Activated naive CD4-positive, alpha-beta T cell treated with Interleukin-2 at 50 U/mL for 16 hours (primary cell): ENCODE measurements around the gene OR8D1.

Experiments used
- DNase-seq: peaks from one replicate; pipeline ENCODE4 v3.0.0-alpha.2; 2020

OR8D1 gene

GRCh38 chr11:124313849-124314248 lies at the start of gene OR8D1:
OR8D1 (minus strand) TSS chr11:124313949; CDS start chr11:124310766, 3,183 bp downstream.
- DNase-seq, result no peak

- no peak for DNase-seq
These were observed 45.8 kb upstream of the OR8D1 start for GRCh38 chr11:124359566-124359965.

GRCh38 chr11:124346311-124346955 lies 32.7 kb upstream of the OR8D1 start:
- no peak for DNase-seq

- DNase-seq, result no peak
These were observed 30.6 kb upstream of the OR8D1 start for GRCh38 chr11:124344346-124344745.

GRCh38 chr11:124340142-124340447 lies 26.3 kb upstream of the OR8D1 start:
- DNase-seq, result no peak

GRCh38 chr11:124339396-124340141 lies 25.8 kb upstream of the OR8D1 start:
- DNase-seq, result no peak

GRCh38 chr11:124331873-124332272 lies 18.1 kb upstream of the OR8D1 start:
- DNase-seq, result no peak

- no peak for DNase-seq
These were observed 16.2 kb upstream of the OR8D1 start for GRCh38 chr11:124329787-124330478.

- DNase-seq, result no peak
These were observed 14.0 kb upstream of the OR8D1 start for GRCh38 chr11:124327775-124328174.

- no peak for DNase-seq
These were observed 8.6 kb upstream of the OR8D1 start for GRCh38 chr11:124322356-124322755.

- no peak for DNase-seq
These were observed 6.3 kb upstream of the OR8D1 start, which contains the start of gene OR8D2 for GRCh38 chr11:124320097-124320496. OR8D2 (minus strand) TSS chr11:124320197; CDS start chr11:124320197, 0 bp downstream.

- DNase-seq, result no peak
These were observed 1.3 kb upstream of the OR8D1 start for GRCh38 chr11:124315052-124315451.

- no peak for DNase-seq
These were observed 618 bp downstream of the OR8D1 start for GRCh38 chr11:124313131-124313530.

GRCh38 chr11:124311670-124312069 lies 2.1 kb downstream of the OR8D1 start:
- DNase-seq, result no peak

GRCh38 chr11:124311269-124311668 lies 2.5 kb downstream of the OR8D1 start:
- DNase-seq, result no peak

- DNase-seq, result no peak
These were observed 3.0 kb downstream of the OR8D1 start for GRCh38 chr11:124310721-124311120.

GRCh38 chr11:124307093-124307492 lies 6.7 kb downstream of the OR8D1 start:
- DNase-seq, result no peak

- no peak for DNase-seq
These were observed 11.2 kb downstream of the OR8D1 start for GRCh38 chr11:124302347-124303125.

GRCh38 chr11:124301548-124301947 lies 12.2 kb downstream of the OR8D1 start:
- DNase-seq, result no peak

GRCh38 chr11:124297921-124298320 lies 15.8 kb downstream of the OR8D1 start:
- DNase-seq, result no peak

- DNase-seq, result no peak
These were observed 17.7 kb downstream of the OR8D1 start for GRCh38 chr11:124296016-124296415.

GRCh38 chr11:124294687-124295086 lies 19.1 kb downstream of the OR8D1 start:
- no peak for DNase-seq
